ENCODE results near the gene NCF4. TPM values are rescaled to one million over a fixed set of nuclear protein-coding genes. Genes with fewer than 3 reads are reported as not detected.

The NCF4 gene
- total RNA-seq, 1 donor from 2014 or later = not detected

GRCh38 chr22:36864454-36865215 lies 3.8 kb downstream of the NCF4 start:
- no peak for DNase-seq (ENCODE audit: low read depth in 2 of 2)

- DNase-seq (ENCODE audit: low read depth in 2 of 2) = peak in 1 of 2 donors; percentile 24
Measured at GRCh38 chr22:36865346-36865745, 4.5 kb downstream of the NCF4 start.

- no peak for DNase-seq (ENCODE audit: low read depth in 2 of 2)
Measured at GRCh38 chr22:36867695-36868094, 6.9 kb downstream of the NCF4 start.

- no peak for DNase-seq (ENCODE audit: low read depth in 2 of 2)
Measured at GRCh38 chr22:36868546-36869181, 7.9 kb downstream of the NCF4 start.

DNA sequence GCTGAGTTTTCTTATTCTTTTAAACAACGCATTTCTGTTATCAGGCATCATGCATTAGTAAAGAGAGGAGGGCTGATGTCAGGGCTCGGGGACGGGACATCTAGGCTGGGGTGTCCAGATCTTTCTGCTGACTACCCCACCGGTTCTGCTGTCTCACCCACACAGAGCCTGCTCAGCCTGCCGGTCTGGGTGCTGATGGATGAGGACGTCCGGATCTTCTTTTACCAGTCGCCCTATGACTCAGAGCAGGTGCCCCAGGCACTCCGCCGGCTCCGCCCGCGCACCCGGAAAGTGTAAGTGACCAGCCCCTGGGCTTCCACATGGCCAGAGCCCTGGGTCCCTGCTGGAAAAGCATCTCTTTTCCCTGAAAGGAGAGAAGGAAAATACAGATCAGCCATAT lies 9.4 kb downstream of the NCF4 start:
- DNase-seq (ENCODE audit: low read depth in 2 of 2) = no peak

DNA sequence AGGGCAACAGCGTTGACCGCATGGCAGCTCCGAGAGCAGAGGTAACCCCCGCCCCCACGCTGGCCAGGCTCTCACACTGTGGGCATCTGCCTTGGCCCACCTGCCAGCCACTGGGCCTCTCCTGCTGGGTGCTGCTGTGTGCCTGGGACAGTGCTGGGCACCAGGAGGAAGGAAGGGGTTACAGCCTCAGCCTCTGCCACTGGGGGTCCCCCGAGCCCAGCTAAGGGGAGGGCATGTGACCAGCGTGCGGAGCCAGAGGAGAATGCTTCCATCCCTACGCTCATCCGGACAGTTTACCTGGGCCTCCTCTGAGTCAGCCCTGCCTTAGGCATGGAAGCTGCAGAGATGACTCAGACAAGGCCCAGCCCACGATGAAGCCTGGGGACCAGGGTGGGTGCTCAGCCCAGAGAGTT lies 10.9 kb downstream of the NCF4 start:
- no peak for DNase-seq (ENCODE audit: low read depth in 2 of 2)

GRCh38 chr22:36872084-36872483 lies 11.3 kb downstream of the NCF4 start:
- DNase-seq (ENCODE audit: low read depth in 2 of 2) = no peak

DNA sequence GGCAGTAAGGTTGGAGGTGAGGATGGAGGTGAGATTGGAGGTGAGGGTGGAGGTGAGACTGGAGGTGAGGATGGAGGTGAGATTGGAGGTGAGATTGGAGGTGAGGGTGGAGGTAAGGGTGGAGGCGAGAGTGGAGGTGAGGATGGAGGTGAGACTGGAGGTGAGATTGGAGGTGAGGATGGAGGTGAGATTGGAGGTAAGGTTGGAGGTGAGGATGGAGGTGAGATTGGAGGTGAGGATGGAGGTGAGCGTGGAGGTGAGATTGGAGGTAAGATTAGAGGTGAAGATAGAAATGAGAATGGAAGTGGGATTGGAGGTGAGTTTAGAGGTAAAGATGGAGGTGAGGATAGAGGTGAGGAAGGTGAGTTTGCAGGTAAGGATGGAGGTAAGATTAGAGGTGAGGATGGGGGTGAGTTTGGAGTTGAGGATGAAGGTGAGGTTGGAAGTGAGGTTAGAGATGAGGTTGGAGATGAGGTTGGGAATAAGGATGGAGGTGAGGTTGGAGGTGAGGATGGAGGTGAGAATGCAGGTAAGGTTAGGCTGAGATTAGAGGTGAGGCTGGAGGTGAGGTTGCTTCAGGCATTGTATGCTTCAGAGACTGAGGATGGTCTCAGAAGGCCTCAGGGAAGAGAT lies 12.2 kb downstream of the NCF4 start:
- no peak for DNase-seq (ENCODE audit: low read depth in 2 of 2)

- DNase-seq (ENCODE audit: low read depth in 2 of 2) = peak; percentile 72 to 76
Measured at GRCh38 chr22:36873614-36874308, 13.0 kb downstream of the NCF4 start.

- no peak for DNase-seq (ENCODE audit: low read depth in 2 of 2)
Measured at GRCh38 chr22:36874309-36874696, 13.5 kb downstream of the NCF4 start.

DNA sequence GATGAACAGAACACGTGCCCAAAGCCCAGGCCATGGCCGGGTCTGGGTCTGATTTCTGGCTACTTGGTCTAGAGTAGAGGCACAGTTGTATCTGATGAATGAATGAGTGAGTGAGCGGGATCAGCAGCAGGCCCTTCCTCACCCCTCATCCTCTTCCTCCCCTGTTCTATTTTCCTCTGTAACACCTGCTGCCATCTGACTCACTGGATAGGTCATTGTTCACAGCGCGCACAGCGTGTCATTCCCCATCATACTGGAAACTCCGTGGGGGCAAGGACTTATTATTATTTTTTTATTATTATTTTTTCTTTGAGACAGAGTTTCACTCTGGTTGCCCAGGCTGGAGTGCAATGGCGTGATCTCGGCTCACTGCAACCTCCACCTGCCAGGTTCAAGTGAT lies 13.9 kb downstream of the NCF4 start:
- peak in 1 of 2 donors; percentile 19 for DNase-seq (ENCODE audit: low read depth in 2 of 2)

GRCh38 chr22:36875741-36876140 lies 14.9 kb downstream of the NCF4 start:
- no peak for DNase-seq (ENCODE audit: low read depth in 2 of 2)

DNA sequence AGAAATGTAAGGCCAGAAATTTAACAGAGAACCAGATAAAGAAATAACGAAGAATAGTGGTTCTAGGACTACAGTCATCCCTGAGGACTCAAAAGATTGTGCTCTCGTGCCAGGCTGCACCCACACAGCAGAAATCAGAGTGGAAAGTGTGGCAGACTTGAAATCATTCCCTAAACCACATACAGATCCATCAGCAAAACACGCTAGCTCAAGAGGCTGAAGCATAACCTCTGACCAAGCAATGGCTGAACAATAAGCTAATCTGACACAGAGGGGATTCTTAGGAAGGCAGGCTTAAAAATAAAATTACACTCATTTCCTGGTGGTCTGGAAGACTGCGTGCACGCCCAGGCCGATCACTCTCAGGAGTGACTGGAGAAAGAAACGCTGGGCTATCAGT lies 19.0 kb downstream of the NCF4 start:
- peak in 1 of 2 donors; percentile 56 for DNase-seq (ENCODE audit: low read depth in 2 of 2)

GRCh38 chr22:36881504-36882245 lies 20.9 kb downstream of the NCF4 start:
- no peak for DNase-seq (ENCODE audit: low read depth in 2 of 2)

GRCh38 chr22:36884349-36885158 lies 23.7 kb downstream of the NCF4 start:
- no peak for DNase-seq (ENCODE audit: low read depth in 2 of 2)

DNA sequence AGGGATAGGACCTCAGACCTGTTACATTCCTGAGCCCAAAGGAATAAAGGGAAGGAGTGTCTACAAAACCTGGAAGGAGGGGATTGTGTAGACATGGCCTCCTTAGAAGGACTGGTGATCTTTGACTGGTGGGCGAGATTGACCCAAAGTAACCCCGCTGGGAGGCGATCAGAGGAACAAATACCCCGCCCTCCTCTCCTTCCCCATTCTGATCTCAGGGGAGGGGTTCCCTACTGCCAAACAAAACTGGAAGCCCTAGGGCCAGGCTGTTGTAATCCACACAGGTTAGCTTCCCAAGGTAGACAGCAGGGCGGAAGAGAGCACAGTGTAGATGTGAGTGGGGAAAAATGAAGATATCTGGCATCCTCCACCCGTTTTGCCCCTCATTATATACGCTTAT lies 24.7 kb downstream of the NCF4 start:
- no peak for DNase-seq (ENCODE audit: low read depth in 2 of 2)

DNA sequence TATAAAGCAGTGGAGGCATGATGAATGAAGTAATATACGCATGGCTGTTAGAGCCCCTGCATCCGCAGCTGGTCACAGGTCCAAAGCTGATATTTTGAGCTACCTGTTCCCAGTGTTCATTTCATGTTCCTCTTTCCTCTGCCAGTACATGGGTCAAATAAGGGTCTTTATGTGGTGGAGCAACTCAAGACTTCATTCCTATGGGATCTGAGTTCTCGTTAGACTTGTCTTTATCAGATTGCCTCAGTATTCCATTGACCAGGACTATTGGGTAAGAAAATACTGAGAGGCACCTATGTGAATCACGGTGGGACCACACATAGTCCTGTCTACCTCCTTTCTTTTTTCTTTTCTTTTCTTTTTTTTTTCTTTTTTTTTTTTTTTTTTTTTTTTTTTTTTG lies 25.2 kb downstream of the NCF4 start:
- no peak for DNase-seq (ENCODE audit: low read depth in 2 of 2)

- no peak for DNase-seq (ENCODE audit: low read depth in 2 of 2)
Measured at GRCh38 chr22:36887162-36887561, 26.4 kb downstream of the NCF4 start.

DNA sequence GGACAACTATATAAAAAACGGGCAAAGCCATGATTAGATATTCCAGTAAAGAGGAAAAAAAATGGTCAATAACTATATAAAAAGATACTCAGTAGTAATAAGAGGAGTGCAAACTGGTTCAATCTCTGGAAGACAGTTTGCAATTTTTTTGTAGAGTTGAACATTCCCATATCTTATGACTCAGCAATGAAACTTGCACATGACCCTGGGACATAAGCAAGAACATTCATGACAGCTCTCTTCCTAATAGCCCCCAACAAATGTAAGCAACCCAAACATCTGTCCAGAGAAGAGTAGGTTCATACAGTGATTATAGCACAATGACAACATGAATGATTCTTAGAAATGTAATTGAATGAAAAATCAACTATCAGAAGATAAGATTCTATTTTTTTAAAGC lies 30.8 kb downstream of the NCF4 start:
- DNase-seq (ENCODE audit: low read depth in 2 of 2) = no peak

- peak in 1 of 2 donors; percentile 15 for DNase-seq (ENCODE audit: low read depth in 2 of 2)
Measured at GRCh38 chr22:36892292-36892691, 31.5 kb downstream of the NCF4 start.

GRCh38 chr22:36893262-36893661 lies 32.5 kb downstream of the NCF4 start:
- DNase-seq (ENCODE audit: low read depth in 2 of 2) = no peak

Measured in lung microvascular endothelial cell (primary cell).